Right hindlimb (tissue), 1 donor: ENCODE results near the gene PIGQ.

Experiments
- DNase-seq: peaks from one replicate; pipeline ENCODE4 v3.0.0-alpha.2; 2018

Gene PIGQ

DNA sequence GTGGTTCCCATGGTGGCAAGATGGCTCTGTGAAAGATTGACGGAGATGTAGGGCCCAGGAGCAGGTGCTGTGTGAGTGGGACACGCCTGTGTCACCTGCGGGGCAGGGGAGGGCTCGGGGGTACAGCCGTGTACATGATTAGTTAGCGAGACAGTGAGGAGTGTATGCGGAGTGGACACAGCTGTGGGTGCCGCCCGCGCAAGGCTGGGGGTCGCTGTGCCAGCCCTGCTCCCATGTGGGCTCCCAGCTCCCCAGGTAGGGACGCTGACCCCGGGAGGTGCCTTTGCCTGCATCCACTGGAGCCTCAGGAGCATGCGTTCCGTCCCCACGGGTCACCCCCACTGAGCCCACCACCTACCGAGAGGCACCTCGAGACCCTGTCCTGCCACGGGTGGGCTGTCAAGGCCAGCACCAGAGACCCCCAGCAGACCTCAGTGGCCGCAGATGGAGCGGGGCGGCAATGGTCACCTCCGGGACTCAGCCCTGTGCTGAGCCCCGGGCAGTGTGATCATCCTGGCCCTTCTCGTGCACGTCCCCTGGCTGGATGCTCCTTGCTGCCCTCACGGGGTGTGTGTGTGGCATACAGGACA is 34.8 kb upstream of the PIGQ start:
- DNase-seq: no peak

DNA sequence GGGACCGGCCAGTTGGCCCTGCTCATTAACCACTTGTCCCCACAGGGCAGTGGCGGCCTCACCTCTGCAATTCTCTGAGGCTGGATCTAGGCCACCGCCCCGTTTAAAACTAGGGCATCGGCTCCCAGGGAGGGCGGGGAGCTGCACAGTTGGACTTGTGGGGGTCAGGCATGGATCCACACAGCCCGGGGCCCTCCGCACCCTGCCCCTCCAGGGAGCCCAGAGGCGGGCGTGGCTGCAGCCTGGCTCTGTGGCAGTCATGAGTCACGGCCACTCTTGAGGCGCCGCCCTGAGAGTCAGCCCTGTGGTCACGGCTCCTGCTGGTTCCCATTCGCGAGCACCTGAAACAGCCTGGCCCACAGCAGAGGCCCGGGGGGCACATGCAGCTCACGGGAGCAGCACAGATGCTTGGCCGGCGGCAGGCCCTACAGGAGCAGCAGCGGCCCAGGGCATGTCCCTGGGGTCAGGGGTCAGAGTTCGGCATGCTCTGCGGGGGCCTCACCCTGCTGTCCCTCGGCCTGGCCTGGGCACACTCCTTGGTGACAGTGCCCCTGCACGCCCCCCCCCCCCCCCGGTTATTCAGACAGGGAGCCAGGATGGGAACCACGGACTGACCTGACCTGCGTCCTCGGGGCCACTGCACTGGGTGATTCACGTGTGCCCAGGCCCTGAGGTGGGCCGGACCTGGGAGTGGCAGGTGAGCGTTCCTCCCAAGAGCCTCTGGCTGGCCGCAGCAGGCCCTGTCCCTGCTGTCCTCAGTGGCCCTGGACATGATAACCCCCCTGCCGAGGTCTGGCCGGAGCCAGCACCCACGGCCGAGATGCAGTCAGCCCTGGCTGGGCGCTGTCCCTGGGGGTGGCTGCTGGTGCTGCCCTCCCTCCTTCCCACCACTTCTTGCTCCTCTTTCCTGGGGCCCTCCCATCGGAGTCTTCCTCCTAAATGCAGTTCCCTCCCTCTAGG is 34.0 kb upstream of the PIGQ start:
- no peak for DNase-seq

DNA sequence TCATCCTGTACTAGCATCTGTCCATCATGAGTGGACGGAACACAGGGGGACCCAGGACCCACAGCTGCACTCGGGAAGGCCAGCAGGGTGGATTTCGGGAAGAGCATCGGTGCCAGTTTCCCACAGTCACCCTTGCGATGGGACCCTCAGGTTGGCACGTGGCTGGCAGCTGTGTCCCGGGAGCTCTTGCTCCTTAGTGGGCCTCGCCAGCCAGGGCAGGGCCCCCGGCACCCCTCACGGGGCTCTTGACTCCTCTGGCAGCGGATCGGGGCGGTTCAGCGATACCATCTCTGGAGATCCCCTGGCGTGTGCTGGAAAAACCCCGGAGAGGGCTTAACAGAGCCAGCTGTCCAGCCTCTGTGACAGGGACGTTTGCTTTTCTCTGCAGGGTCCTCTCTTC is 33.0 kb upstream of the PIGQ start:
- DNase-seq: no peak

DNA sequence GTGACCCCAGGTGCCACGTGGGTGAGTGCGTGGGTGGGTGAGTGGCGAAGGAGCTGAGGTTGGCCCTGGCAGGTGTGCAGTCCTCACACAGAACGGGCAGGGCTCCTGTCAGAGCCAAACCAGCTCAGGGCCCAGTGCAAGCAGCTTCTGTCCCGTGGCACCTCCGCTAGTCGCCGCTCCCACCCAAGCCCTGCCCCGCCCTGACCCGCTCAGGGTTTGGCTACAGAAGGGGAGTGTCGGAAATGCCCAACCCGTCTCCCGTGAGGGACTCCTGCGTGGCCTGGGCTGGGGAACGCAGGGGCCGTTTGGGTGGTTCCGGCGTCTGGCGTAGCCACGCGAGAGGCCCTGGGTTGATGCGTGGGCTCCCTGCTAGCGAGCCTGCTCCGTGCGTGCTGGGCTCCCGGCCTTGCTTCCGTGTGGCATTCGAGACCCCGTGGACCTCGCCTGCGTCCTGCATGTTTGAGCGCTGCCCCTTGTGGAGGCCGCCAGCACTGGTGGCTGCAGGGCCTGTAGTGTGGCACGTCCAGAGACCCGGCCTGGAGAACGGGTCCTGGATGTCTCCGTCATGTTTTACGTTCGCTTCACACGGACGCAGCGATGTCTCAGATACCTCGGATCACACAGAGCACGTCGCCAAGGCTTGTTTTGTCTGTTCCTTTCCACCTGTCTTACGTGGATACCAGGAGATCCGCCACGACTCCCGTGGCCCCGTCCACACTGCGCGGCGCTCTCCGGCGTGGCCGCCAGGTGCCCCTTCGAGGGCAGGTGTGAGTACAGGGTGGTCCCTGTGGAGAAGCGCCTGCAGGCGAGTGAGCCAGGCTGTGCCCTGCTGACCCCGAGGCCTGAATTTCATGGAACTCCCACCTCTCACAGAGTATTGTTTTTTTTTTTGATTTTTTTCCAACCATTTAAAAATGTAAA is 32.1 kb upstream of the PIGQ start:
- no peak for DNase-seq

DNA sequence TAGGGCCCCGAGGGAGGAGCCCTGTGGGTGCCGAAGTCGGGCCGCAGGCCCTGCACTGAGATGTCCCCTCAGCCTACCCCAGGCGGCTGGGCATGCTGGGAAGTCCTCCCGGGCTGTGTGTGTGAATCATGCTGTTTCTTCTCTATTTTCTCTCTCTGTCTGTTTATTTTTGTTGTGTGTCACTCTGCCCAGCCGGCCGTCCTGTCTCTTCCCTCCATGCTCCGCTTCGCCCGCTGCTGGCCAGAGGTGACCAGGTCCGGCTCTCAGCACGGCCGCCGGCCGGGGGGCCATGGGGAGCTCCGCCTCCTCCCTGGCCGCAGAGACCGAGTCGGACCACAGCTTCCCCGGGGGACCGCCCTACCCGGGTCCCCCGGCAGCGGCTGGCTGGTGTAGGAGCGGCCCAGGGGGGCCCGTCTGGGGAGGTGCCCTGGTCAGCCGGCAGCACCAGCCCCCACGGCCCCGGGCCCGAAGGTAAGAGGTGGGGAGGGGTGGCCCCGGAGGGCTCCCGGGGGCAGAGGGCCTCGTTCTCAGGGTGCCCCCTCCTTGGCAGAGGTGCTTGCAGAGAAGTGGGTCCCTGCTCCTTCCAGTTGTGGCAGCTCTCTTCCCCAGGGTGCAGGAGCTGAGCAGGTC is 29.8 kb upstream of the PIGQ start:
- no peak for DNase-seq

DNA sequence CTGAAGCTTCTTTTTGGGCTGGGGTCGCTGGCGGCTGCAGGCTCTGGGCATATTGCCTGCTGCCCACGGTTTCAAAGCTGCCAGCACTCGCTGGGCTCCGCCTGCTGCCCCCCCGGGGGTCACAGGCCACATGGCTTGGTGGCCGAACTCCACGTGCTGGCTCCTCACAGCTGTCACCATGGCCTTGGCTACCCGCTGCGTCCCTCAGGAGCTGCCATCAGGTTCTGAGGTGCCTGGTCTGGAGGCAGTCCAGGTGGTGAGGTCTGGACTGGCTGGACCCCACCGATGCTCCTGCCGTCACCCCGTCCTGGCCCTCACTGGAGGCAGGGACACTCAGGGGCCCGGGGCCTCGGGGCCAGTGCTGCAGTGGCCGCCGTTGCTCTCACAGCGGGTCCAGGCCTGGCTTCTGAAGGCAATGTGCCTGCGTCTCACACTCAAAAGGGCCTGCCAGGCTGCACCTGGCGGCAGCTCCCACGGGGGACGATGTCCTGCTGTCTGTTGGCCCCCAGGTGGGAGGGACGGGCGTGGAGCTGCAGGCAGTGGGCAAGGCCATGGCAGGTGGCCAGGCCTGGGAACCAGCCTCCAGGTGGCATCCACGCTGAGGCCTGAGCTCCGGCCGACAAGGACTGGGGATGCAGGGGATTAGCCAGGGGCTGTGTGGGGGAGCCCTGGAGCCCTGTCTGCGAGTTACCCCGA is 29.0 kb upstream of the PIGQ start:
- DNase-seq: no peak

DNA sequence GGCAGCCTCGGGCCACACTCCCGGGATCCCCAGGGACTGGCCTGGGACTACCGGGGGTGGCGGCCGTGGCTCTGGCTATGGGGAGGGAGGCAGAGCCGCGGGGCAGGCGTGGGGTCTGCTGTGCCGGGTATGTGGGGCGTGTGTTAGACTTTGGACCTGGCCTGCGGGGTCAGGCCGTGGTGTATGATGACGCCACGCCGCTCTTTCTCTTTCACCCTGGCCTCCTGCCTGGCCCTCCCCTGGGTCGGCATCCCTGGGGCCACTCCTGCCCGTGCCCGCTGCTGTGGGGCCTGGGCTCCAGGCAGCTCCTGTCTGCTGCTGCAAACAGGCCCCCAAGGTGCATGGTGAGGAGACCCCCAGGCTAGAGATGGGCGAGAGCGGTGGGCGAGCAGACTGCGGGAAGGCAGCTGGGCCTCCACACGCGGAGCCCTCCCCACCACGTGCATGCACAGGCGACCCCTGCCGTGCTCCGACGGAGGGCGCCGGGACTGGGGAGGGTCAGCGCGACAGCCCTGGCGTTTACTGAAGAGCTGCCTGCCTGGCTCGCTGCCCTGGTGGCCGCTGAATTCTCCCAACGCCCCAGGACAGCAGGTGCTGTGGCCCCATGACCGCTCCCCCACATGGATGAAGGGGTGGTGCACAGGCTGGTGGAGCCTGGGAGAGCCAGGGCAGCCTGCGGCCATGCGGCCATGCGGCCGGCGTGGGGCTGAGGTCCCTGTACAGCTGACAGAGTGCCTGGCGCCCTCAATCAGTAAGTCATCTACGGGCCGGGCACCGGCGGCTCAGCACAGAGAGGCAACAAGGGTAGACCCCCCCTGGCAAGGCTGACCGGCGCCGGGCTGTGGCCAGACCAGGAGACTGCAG is 26.2 kb upstream of the PIGQ start:
- no peak for DNase-seq

DNA sequence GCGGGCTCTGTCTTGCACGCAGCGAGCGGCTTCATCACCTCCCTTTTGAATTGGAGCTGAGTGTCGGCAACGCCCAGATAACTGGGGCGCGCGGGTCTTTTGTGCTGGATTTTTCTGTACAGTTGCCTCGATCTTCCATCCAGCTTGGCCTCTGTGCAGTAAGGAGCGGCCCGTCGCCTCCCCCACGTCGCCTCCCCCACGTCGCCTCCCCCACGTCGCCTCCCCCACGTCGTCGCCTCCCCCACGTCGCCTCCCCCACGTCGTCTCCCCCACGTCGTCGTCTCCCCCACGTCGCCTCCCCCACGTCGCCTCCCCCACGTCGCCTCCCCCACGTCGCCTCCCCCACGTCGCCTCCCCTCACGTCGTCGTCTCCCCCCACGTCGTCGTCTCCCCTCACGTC is 25.3 kb upstream of the PIGQ start:
- no peak for DNase-seq

DNA sequence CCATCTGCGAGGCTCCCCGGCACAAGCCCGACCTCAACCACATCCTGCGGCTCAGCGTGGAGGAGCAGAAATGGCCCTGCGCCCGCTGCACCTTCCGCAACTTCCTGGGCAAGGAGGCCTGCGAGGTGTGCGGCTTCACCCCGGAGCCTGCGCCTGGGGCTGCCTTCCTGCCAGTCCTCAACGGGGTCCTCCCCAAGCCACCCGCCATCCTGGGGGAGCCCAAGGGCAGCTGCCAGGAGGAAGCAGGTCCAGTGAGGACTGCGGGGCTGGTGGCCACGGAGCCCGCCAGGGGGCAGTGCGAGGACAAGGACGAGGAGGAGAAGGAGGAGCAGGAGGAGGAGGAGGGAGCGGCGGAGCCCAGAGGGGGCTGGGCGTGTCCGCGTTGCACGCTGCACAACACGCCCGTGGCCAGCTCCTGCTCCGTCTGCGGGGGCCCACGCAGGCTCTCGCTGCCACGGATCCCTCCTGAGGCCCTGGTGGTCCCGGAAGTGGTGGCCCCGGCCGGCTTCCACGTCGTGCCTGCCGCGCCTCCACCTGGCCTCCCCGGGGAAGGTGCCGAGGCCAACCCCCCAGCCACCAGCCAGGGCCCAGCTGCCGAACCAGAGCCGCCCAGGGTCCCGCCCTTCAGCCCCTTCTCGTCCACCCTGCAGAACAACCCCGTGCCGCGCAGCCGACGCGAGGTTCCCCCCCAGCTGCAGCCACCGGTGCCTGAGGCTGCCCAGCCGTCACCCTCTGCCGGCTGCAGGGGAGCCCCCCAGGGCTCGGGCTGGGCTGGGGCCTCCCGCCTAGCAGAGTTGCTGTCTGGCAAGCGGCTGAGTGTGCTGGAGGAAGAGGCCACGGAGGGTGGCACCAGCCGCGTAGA is 22.6 kb upstream of the PIGQ start:
- DNase-seq: peak; percentile 62

DNA sequence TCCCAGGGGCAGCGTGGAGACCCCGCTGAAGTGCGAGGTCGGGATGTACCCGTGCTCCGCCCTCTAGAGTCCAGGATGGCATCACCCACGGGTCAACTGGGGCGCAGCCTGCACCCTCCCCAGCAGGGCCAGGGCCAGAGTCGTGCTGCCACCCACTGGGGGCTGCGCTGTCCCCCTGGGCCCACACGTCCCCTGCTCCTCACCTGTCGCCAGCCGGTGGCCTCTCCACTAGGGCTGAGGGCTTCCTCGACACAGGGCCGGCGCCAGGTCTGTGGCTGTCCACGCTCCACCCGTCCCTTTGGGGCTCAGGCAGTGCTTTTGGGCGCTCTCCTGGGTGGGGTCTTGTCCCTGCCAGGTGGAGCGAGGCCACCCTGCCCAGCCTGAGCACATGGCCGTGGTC is 21.2 kb upstream of the PIGQ start:
- DNase-seq: no peak

DNA sequence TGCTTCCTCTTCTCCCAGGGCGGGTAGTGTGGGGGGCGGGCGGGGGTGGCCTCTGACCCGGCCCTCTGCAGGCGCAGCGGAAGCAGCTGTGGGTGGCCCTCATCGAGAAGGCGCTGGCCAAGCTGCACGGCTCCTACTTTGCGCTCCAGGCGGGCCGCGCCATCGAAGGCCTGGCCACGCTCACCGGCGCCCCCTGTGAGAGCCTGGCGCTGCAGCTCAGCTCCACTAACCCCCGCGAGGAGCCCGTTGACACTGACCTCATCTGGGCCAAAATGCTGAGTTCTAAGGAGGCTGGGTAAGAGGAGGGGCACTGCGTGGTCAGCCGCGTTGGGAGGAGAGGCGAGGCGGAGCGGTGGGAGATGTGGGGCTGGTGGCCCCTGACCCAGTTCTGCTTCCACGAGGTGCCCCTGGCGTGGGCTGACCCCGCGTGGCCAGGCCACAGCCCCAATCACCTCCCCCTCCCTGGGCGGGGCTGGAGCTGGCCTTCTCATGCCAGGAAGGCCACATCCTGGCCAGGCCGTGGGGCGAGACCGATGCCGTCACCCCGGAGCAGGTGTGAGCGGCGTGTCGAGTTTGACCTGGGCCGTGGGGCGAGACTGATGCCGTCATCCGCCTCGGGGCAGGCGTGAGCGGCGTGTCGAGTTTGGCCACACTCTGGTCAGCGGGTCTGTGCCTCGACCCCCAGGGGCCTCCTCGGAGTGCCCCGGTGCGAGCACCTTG is 20.1 kb upstream of the PIGQ start:
- no peak for DNase-seq

DNA sequence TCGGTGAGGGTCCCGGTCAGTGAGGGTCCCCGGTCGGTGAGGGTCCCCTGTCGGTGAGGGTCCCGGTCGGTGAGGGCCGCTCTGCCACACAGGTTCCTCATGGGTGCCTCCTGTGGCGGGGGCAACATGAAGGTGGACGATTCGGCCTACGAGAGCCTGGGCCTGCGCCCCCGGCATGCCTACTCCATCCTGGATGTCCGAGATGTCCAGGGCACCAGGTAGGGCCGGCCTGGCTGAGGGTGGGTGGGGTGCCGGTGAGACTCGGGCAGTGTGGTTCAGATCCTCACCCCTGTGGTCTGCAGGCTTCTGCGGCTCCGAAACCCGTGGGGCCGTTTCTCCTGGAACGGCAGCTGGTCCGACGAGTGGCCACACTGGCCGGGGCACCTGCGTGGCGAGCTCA is 18.6 kb upstream of the PIGQ start:
- DNase-seq: no peak

DNA sequence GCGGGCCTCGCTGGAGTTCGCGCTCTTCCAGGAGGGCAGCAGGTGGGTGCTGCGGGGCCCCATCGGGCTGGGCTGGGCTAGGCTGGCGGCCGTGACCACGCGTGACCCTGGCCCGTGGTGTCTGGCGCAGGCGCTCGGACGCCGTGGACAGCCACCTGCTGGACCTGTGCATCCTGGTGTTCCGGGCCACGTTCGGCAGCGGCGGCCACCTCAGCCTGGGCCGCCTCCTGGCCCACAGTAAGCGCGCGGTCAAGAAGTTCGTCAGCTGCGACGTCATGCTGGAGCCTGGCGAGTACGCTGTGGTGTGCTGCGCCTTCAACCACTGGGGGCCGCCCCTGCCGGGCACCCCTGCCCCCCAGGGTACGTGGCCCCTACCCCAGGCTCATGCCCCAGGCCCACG is 17.6 kb upstream of the PIGQ start:
- DNase-seq: no peak

DNA sequence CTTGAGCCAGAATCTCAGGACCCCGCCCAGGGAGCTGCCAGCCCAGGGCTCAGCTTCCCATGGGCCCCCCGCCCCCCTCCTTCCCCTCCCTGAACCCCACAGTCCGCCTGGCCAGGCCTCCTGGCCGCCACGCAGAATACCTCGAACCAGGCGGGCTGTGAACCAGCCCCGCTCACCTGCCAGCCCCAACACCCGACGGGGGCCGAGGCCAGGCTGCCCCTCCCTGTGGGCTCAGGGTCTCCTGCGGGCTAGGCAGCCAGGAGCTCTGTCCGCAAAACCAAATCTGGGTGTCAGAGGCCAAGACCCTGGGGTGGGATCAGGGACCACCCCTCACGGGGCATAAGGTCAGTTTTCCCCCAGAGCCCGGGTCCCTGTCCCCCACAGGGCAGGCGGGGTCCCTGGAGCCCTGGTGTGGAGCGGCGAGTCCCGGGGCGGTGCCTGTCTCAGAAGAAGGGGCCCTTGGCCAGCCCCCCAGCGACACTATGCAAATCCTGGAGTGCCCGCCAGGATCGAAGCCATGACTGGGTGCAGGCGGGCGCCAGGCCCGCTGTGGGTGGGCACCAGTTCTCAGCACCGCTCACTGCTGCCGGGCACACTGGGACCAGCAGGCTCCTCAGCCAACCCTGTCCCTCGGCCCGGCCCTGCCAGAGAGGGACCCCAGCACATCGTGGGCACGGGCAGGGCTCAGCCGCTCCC is 16.0 kb upstream of the PIGQ start:
- no peak for DNase-seq

DNA sequence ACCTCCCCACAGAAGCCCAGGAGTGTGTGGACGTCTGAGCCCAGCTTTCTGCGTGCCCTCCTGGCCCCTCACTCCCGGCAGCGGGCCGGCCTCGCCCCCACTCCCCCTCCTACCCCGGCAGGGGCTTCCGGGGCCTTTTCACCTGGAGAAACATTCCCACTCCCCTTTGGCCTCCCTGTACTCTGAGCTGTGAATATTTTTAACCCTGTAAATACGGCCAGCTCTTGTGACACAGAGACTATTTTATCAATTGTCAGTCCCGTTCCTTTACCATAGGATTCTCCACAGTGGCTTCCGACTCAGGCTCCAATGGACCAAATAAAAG is 15.5 kb upstream of the PIGQ start:
- DNase-seq: no peak

DNA sequence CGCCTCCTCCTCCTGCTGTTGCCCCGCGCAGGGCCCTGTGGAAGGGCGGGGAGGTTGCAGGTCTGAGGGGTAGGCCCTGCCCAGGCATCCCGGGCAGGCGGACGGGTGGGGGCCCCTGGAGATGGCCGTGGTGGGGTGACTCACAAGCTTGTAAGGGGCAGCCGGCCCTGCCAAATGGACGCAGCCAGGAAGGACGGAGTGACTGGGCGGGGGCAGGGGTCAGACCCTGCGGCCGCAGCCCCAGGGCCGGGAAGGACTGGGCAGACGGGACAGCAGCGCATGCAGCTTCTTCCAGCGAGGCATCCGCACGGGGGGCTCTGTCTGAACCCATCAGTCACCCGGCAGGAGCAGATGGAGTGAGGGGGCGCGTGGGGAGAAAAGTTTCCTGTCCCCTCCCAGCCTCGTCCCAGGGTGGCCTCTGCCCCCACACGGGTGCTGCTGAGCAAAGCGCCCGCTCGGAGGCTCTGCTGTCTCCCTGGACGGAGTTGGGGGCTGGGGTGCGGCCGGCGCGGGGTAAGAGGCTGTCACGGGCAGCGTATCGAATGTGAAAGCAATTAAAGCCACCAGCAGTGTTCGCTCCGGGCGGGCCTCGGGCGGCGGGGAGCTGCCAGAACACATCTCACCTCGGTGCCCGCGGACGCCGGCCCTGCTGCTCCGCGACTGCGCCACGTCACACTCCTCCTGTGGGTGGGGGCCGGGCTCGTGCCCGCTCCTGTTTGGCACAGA is 15.0 kb upstream of the PIGQ start:
- no peak for DNase-seq

DNA sequence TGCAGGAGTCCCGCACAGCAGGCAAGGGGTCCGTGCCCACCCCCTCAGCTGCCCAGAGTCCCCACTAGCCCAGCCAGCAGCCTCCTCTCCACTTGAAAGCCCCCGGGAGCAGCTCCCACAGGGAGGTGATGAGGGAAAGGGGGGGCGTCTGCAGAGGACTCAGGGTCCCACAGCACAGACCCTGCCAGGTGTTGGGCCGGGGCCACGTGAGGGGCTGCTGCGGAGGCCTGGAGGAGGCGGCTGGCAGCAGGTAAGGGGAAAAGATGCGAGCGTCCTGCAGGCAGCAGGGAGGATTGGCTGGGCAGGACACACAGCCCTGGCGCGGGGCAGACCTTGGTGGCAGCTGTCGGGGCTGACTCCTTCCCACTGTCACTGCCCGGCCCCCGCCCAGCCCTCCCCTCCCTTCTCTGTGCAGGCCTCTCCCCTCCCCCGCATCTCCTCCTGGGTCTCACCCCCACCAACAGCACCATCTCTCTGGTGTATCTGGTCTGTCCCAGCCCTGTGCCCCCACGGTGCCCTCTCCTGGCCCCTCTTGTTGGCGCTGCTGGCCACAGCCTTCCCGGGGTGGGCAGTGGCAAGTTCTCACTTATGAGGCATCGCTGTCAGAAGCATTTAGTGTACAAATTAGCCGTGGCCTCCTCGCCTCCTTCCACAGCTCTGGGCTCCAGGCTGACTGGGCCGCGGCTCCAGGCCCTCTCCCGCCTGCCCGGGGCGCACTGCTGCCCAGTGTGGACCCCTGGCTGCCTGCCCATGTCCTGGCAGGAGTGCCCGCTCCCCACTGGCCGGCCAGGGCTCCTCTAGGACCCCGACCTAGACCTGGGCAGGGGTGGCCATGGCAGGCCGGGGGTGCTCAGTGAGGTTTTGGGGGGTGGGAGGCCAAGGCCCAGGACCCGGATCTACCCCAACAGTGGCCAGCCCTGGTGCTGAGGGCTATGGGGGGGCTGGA is 14.0 kb upstream of the PIGQ start:
- DNase-seq: no peak
